Inflammatory macrophage (primary cell): ENCODE data around the gene GPANK1.

Experiments
- DNase-seq, 2 donors: peaks; one replicate each; pipeline ENCODE4 v3.0.0-alpha.2; 2020 to 2022

The GPANK1 gene

DNA sequence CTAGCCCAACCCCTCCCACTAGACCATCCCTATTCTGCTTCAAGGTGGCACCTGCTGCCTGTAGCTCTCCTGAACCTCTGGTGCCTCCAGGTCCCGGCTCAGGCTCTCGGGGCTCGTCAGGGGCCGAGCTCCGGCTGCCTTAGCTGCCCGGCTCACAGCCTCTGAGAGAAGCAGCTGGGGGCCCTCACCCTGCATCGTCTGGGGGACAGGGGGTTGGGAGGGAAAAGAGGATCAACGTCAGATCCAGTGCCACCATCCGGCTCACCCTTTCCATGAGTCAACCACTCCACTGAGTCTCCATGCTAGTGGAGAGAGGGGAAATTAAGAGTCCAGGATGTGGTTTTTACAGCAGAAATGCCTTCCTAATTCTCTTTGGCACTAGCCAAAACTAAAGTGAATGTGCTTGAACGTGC is 25.3 kb downstream of the GPANK1 start:
- no peak for DNase-seq

DNA sequence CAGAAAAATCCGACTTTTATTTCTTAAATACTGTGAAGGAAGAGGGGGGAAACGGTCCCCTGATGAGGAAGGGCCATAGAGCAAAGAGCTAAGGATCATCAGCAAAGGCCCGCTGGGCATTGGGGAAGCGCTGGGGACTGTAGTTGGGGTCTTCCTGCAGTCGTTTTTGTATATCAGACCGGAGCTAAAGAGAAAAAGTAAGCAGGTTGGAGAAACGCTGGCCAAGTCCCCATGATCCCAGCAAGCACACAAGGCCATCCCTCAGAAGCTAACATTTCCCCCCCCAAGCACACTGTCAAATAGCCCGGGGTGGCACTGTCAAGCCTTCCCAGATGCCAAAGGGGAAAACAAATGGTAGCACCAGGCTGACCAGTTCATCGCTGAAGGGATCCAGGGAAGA is 25.8 kb downstream of the GPANK1 start:
- no peak for DNase-seq

DNA sequence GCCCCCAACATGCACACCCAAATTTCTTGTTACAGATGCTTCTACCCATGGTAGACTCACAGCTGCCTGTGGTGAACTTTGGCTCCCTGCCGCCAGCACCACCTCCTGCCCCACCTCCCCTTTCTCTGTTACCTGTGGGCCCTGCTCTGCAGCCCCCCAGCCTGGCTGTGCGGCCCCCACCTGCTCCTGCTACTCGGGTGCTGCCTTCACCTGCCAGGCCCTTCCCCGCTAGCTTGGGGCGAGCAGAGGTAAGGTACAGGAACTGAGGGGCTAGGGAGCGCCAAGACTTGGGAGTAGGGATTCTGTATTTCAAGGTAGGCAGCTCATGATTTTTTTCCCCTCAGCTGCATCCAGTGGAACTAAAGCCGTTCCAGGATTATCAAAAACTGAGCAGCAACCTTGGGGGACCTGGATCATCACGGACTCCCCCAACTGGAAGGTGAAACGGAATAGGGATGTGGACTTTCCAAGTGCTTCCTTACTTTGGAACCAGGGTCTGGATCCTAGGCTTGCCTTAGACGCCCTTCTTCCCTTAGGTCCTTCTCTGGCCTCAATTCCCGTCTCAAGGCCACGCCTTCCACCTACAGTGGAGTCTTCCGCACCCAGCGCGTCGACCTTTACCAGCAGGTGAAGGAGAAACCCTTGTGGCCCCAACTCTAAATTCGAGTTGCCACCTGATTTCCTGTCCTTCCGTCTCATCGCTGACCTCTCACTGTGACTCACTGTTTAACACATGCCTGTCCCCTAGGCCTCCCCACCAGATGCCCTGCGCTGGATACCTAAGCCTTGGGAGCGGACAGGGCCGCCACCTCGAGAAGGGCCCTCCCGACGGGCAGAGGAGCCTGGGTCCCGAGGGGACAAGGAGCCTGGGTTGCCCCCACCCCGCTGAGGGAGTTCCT is 27.9 kb downstream of the GPANK1 start:
- no peak for DNase-seq

DNA sequence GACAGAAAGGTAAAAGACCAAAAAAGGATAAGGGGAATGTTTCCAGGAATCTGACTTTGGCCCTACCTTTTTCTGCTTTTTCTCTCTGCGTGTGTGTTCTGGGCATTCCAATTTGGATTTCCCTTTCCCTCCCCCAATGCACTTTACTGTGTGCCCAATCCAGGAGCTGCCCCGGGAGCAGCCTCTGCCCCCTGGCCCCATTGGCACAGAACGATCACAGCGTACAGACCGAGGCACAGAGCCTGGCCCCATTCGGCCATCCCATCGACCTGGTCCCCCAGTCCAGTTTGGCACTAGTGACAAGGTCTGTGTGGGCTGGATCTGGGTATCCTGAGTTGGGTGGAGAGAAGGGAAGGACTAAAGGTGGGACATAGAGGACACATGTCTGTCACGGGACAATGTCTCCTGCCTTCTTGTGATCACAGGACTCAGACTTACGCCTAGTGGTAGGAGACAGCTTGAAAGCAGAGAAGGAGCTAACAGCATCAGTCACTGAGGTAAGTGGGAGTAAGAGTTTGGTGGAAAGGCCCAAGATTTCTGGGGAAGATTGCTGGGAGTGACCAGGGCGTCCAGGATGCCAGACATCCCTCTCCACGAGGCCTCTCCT is 29.7 kb downstream of the GPANK1 start:
- no peak for DNase-seq

DNA sequence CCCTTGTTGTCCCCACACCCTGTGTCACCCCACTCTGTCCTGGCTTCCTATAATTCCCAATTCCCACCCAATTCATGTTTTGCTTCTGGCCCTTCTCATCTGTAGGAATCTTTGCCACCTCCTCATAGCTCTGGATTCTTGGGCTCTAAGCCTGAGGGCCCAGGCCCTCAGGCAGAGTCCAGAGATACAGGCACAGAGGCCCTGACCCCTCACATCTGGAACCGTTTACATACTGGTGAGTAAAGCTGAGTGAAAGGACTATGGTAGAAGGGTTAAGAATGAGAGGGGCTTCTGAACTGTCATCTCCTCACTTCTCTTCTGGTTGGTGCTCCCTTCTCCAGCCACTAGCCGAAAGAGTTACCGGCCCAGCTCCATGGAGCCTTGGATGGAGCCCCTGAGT is 30.7 kb downstream of the GPANK1 start:
- no peak for DNase-seq

DNA sequence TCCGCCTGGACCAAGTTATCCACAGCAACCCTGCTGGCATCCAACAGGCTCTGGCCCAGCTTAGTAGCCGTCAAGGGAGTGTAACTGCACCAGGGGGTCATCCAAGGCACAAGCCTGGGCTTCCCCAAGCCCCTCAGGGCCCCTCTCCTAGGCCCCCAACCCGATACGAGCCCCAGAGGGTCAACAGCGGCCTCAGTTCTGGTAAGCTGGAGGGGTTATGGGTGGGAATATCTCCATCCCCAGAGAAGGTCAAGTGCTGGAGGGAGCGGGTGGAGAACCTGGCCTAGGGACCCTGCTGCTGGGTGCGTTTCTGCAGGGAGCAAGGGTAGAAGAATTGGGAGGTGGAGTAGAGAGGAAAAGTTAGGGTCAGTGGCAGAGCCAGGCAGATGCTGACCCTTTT is 31.4 kb downstream of the GPANK1 start:
- no peak for DNase-seq

DNA sequence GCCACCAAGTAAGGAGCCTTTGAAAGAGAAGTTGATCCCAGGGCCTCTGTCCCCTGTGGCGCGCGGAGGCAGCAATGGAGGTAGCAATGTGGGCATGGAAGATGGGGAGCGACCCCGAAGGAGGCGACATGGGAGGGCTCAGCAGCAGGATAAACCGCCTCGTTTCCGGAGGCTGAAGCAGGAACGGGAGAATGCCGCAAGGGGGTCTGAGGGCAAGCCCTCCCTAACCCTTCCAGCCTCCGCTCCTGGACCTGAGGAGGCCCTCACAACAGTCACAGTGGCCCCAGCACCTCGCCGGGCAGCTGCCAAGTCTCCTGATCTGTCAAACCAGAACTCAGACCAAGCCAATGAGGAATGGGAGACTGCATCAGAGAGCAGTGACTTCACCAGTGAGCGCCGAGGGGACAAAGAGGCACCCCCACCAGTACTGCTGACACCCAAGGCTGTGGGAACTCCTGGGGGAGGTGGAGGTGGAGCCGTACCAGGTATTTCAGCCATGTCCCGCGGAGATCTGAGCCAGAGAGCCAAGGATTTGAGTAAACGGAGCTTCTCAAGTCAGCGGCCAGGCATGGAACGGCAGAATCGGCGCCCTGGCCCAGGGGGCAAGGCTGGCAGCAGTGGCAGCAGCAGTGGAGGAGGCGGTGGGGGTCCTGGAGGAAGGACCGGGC is 32.4 kb downstream of the GPANK1 start:
- DNase-seq = no peak

DNA sequence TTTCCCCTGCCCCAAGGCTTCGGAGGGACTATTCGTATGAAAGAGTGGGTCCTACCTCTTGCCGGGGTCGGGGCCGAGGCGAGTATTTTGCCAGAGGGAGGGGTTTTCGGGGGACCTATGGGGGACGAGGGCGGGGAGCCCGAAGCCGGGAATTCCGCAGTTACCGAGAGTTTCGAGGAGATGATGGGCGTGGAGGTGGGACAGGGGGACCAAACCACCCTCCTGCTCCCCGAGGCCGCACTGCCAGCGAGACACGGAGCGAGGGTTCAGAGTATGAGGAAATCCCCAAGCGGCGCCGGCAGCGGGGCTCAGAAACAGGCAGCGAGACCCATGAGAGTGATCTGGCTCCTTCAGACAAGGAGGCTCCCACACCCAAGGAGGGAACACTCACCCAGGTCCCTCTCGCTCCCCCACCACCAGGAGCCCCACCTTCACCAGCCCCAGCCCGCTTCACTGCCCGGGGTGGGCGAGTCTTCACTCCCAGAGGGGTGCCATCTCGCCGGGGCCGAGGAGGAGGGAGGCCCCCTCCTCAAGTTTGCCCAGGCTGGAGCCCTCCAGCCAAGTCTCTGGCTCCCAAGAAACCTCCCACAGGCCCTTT is 33.0 kb downstream of the GPANK1 start:
- DNase-seq = no peak

DNA sequence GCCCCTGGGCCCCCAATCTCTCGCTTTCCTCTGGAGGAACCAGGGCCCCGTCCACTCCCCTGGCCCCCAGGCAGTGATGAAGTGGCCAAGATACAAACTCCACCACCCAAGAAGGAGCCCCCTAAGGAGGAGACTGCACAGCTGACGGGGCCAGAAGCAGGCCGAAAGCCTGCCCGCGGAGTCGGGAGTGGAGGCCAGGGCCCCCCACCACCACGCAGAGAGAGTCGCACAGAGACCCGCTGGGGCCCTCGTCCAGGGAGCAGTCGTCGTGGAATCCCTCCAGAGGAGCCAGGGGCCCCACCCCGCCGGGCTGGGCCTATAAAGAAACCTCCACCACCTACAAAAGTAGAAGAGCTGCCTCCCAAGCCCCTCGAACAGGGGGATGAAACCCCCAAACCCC is 33.6 kb downstream of the GPANK1 start:
- no peak for DNase-seq

DNA sequence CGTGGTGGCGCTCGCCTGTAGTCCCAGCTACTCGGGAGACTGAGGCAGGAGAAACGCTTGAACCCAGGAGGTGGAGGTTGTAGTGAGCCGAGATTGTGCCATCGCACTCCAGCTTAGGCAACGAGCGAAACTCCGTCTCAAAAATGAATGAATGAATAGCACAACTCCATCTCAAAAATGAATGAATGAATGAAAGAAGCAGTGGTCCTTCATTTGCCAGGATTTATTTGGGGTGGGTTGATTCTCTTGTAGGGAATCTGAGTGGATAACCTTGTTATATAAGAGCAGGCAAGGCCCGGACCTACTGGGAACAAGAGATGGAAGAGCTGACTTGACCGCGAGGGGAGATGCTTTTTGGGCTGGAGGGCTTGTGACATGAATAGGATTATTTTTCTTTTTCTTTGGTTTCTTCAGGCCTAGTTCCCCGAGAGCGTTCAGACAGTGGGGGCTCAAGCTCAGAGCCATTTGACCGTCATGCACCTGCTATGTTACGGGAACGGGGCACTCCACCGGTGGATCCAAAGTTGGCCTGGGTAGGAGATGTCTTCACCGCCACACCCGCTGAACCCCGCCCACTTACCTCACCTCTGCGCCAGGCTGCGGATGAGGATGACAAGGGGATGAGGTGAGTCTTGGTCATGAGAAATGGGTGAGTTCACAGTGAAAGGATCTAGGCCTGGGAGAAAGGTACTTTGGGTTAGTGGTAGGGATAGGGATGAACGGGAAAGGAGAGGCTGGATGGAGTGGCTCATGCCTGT is 34.4 kb downstream of the GPANK1 start:
- no peak for DNase-seq

DNA sequence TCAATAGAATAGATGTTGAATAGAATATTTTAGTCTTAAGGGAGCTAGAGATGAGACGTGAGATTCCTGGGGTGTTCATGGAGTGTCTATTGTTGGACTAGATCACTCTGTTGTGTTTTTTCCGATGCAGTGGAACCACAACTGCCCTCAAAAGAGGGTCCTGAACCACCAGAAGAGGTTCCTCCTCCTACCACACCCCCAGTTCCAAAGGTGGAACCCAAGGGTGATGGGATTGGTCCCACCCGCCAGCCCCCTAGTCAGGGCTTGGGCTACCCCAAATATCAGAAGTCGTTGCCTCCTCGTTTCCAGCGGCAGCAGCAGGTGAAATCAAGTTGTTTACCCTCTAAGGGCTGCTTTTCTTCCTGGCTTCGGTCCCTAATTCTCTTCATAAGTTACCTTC is 35.8 kb downstream of the GPANK1 start:
- DNase-seq = no peak

DNA sequence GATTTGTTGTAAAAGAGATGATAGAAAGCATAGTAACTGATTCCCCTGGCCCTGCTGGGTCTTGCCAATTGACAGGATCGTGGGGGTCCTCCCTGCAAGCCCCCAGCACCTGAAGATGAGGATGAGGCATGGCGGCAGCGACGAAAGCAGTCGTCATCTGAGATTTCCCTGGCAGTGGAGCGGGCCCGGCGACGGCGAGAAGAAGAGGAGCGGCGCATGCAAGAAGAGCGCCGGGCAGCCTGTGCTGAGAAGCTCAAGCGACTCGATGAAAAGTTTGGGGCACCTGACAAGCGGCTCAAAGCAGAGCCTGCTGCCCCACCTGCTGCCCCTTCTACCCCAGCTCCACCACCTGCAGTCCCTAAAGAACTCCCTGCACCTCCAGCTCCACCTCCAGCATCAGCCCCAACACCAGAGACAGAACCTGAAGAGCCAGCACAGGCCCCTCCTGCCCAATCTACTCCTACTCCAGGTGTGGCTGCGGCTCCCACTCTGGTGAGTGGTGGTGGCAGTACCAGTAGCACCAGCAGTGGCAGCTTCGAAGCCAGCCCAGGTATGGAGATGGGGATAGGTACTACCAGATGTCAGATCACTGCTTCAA is 37.0 kb downstream of the GPANK1 start:
- DNase-seq = no peak

DNA sequence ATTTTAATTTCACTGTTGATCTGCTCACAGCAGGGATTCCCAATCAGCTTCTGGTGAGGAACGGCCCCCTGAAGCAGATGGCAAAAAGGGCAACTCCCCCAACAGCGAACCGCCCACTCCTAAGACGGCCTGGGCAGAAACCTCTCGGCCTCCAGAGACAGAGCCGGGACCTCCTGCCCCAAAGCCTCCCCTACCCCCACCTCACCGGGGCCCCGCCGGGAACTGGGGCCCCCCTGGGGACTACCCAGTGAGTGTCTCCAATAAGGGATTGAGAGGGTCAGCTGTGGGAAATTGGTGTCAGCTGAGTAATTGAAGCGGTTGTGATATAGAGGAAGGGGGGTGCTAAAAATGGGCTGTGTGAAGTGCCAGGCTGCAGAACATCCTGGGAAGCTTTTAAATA is 37.8 kb downstream of the GPANK1 start:
- no peak for DNase-seq

DNA sequence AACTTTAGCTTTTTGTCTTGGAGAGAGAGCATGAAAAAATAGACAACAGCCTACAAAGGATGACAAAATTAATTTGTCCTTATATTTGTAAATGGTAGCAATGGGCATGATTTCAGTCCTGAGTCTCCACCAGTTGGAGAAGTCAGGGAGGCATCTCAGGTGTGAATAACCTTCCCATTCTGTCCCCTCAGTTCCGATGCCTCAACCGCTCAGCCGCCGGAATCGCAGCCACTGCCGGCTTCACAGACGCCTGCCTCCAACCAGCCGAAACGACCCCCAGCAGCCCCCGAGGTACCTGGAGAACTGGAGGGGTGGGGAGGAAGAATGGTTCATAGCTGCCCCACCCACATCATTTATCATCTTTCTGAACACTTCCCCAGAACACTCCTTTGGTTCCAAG is 40.7 kb downstream of the GPANK1 start:
- no peak for DNase-seq

DNA sequence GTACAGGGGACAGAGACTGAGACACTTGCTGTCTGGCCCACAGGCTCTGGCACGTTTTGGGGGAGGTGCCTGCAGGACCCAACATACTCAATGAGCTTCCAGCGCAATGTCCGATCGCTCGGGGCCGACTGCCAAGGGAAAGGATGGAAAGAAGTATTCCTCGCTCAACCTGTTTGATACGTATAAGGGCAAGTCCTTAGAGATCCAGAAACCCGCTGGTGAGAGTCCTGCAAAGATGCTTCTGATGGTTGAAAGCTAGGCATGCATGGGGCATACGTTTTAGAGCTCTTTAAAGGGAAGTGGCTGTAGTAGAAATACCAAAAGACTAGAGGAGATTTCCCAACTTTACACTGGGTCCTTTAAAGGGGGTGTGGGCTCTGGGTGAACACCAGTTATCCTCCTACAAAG is 42.1 kb downstream of the GPANK1 start:
- peak; percentile 57 to 59 for DNase-seq

DNA sequence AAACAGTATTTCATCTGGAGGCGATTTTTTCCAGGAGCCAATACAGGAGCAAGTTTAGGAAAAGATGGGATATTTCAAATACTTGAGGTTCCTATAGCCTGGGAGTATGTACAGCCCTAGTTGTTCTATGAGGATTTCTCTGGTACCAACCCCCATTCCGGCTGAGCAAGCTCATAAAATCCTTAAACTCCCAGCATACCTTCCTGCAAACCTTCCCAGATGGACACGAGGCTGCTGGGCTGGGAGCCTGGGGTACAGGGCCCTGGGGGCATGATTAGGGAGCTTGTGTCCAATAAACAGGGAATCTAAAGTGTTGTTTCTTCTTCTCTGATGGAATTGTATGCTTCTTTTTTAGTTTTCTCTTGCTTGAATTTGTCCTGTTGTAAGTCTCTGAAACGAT is 42.8 kb downstream of the GPANK1 start:
- no peak for DNase-seq

DNA sequence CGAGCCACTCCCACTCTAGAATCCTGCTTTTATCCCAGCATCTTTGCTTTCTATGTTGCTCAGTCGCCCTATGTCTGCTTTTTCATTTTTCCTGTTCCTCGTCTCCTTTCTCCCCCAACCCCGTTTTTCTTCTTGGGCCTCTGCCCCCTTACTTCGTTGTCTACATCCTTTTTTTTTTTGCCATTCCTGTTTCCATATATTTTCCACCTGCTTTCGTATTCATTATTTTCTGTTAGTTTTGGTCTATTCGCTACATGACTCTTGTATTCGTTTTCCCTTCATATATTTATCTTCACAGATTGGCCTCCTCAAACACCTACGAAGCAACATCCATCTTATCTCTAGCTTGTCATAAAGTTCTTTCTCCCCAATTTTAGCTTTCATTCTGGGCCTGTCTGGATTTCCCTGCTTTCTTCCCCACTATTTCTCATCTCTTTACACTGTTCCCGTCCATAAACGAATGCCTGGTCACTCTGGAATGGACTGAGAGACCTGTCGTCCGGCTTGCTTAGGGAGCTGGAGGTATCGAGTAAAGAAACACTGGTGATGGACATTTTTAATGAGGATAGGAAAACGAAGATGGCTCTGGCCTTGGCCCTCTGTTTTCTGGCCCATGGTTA is 43.4 kb downstream of the GPANK1 start:
- DNase-seq = no peak

DNA sequence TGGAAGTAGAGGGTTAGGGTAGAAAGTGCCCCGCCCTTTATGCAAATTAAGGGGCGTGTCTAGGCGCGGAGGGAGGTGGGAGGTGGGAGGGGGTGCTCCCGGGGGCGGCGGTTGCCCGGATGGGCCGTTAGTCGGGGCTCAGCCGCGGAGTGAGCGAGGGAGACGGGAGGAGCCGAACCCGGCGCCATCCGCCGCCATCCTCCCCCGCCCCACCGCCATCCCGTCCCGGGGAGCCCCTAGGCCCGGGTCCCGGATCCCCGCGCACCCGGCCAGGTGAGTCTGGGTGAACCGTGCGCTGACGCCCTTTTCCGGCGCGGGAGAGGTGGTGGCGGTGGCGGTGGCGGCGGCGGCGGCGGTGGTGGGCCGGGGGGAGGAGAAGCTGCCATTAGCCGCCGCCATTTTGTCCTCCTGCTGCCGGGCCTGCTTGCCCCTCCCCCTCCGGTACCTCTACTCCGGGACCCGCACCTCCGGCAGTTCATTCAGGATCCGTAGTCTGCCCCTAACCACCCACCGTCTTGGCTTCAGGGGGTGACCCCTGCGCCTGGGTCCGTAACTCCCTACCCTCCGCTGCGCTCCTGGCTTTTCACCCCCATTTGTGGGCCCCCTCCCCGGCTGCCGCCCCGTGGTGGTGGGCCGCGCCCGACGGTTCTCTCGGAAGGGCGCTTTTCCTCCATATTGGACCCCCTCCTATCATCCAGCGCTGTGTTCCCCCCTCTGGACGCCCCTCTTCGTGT is 44.0 kb downstream of the GPANK1 start, which contains the start of gene PRRC2A:
PRRC2A (plus strand) TSS at position 130 of the 734 bp plus-strand sequence. CDS start 2,075 bp downstream, outside the sequence.
- DNase-seq = peak in 1 of 2 donors; percentile 41

DNA sequence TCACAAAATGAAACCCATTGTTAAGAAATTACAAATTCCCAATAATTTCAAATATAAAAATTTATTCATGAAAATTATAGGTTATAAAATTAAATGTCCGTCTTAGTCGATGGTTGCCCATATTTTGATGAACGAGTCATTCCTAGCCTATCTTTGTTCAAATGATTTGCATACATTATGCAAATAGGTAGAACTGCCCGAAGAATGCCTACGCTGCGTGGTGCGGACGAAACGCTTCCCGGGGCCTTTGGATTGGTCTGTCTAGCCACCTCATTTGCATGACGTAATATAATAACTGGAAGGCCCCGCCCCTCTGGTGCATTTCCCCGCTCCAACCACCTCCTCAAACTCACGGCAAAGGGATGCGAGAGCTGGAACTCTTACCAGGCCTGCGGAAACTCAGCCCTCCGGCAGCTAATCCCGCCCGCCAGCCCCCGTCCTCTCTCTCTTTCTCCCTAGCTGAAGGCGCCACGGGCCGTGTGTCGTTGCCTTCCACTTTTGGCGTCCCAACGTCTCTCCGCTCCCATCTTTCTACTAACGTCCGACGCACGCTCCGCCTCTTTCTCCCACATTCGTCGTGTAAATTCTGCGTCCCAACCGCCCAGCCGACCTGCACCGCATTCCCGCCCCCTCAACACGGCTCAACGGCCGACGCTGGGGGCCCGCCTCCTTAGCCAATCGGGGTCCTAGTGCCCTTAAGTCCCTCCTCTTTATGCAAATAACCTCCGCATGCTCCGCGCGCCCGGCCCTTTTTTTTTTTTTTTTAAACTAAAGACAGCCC is 44.8 kb downstream of the GPANK1 start:
- peak; percentile 100 for DNase-seq

DNA sequence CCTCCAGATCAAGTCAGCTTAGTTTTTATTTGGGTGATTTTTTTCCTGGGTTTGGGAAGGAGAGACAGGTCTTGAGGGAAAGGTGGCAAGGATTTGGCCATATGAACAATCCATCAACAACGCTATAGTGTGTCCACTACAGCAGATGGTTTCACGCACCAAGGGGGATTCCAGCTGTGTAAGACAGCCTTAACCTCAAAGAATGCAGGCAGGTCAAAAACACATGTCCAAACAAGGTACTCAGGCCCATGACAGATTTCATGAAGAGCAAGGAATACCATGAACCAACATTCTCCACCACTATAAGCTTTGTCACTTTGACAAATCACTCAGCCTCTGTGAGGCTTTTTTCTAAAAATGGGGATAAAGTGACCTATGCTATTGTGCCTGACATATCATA is 47.8 kb downstream of the GPANK1 start:
- no peak for DNase-seq
